IMR-90 (cell line): ENCODE results near the gene FAM241A. TPM values are rescaled to one million over a fixed set of nuclear protein-coding genes. Genes with fewer than 3 reads are reported as not detected.

ENCODE experiments used
- ATAC-seq: fragments of 200-7000 bp; cut with Tn5 transposase; 2 replicates; pipeline ENCODE4 v1.9.1; 2020; ENCODE audit warnings: low read depth, mild to moderate bottlenecking, moderate library complexity
- BruUV-seq: library from RNA; stranded (reverse); fragments of 400-500 nt; replicated peaks from 2 replicates; lab custom pipeline; 2021; lab: Mats Ljungman, UMichigan
- CTCF ChIA-PET: fragments of 300-600 bp; formaldehyde crosslinking; extraction: SDS; loops from one replicate; lab custom pipeline; 2021; ENCODE audit warnings: antibody characterized with exemption; lab: Yijun Ruan, JAX
- POLR2A ChIA-PET: fragments of 300-600 bp; sonication (Branson Sonifier 250); formaldehyde crosslinking; loops from one replicate; lab custom pipeline; 2022; ENCODE audit warnings: antibody characterized with exemption; ENCODE audit not compliant: unreplicated experiment; lab: Charles Lee
- DNase-seq: peaks from one replicate; pipeline ENCODE4 v3.0.0; 2013
- H2AFZ ChIP-seq: replicated peaks from 2 replicates; pipeline ENCODE3; 2013; ENCODE audit warnings: low read length, mild to moderate bottlenecking; ENCODE audit not compliant: poor library complexity
- H2AK5ac ChIP-seq: 2 replicates; pipeline ENCODE4 v1.6.1; 2013; ENCODE audit warnings: low read depth, low read length, inconsistent platforms
- H2AK9ac ChIP-seq: replicated peaks from 2 replicates; pipeline ENCODE3; 2013; ENCODE audit warnings: mild to moderate bottlenecking, low read depth, low read length, moderate library complexity; ENCODE audit not compliant: poor library complexity
- H2BK120ac ChIP-seq: 2 replicates; pipeline ENCODE4 v1.6.1; 2013; ENCODE audit warnings: low read depth, low read length, inconsistent platforms
- H2BK15ac ChIP-seq: 3 replicates; pipeline ENCODE4 v1.6.1; 2013; ENCODE audit warnings: low read depth, low read length, inconsistent platforms
- H2BK20ac ChIP-seq: 2 replicates; pipeline ENCODE4 v1.6.1; 2013; ENCODE audit warnings: low read depth, mild to moderate bottlenecking, inconsistent platforms, low read length, moderate library complexity
- H2BK5ac ChIP-seq: 2 replicates; pipeline ENCODE4 v1.6.1; 2013; ENCODE audit warnings: mild to moderate bottlenecking, low read depth, low read length, inconsistent platforms; ENCODE audit not compliant: poor library complexity, severe bottlenecking
- H3K14ac ChIP-seq: replicated peaks from 2 replicates; pipeline ENCODE4 v1.6.1; 2013; ENCODE audit warnings: low read depth, low read length, inconsistent platforms
- H3K18ac ChIP-seq: 2 replicates; pipeline ENCODE4 v1.6.1; 2013; ENCODE audit warnings: low read depth, low read length, control low read depth
- H3K23ac ChIP-seq: 2 replicates; pipeline ENCODE4 v1.6.1; 2013; ENCODE audit warnings: low read depth, low read length, inconsistent platforms
- H3K27ac ChIP-seq: 2 replicates; pipeline ENCODE4 v1.5.1; 2013; ENCODE audit warnings: mild to moderate bottlenecking, control low read depth, low read length; ENCODE audit not compliant: insufficient read depth
- H3K27me3 ChIP-seq: 2 replicates; pipeline ENCODE4 v1.6.1; 2013; ENCODE audit warnings: low read length; ENCODE audit not compliant: control insufficient read depth, insufficient read depth
- H3K36me3 ChIP-seq: 2 replicates; pipeline ENCODE4 v1.6.1; 2013; ENCODE audit warnings: low read length, mixed read lengths; ENCODE audit not compliant: control insufficient read depth, insufficient read depth
- H3K4ac ChIP-seq: 2 replicates; pipeline ENCODE4 v1.6.1; 2013; ENCODE audit warnings: low read depth, low read length, inconsistent platforms
- H3K4me1 ChIP-seq: 2 replicates; pipeline ENCODE4 v1.6.1; 2013; ENCODE audit warnings: low read length, mixed read lengths; ENCODE audit not compliant: control insufficient read depth, insufficient read depth
- H3K4me2 ChIP-seq: 2 replicates; pipeline ENCODE4 v1.6.1; 2013; ENCODE audit warnings: low read depth, mild to moderate bottlenecking, control low read depth, low read length, moderate library complexity
- H3K4me3 ChIP-seq: 2 replicates; pipeline ENCODE4 v1.5.1; 2013; ENCODE audit warnings: low read depth, mild to moderate bottlenecking, control low read depth, low read length, moderate library complexity; ENCODE audit not compliant: insufficient read depth
- H3K56ac ChIP-seq: 2 replicates; pipeline ENCODE4 v1.6.1; 2013; ENCODE audit warnings: low read length, inconsistent platforms; ENCODE audit not compliant: insufficient read depth; ENCODE audit errors: extremely low read depth
- H3K79me1 ChIP-seq, 2 experiments: 2 replicates each; pipeline ENCODE4 v1.6.1; 2013; ENCODE audit warnings: low read length in 2 of 2, inconsistent platforms in 1 of 2, low read depth in 1 of 2
- H3K9ac ChIP-seq: 2 replicates; pipeline ENCODE4 v1.6.1; 2013; ENCODE audit warnings: low read depth, low read length, control low read depth
- H3K9me1 ChIP-seq: 2 replicates; pipeline ENCODE4 v1.6.1; 2013; ENCODE audit warnings: low read length, inconsistent platforms; ENCODE audit not compliant: insufficient read depth
- H3K9me3 ChIP-seq: 2 replicates; pipeline ENCODE4 v1.6.1; 2013; ENCODE audit warnings: low read length; ENCODE audit not compliant: control insufficient read depth, insufficient read depth
- H4K20me1 ChIP-seq: 2 replicates; pipeline ENCODE4 v1.6.1; 2013; ENCODE audit warnings: low read length, inconsistent platforms; ENCODE audit not compliant: insufficient read depth
- H4K5ac ChIP-seq: 2 replicates; pipeline ENCODE4 v1.6.1; 2013; ENCODE audit warnings: mild to moderate bottlenecking, low read depth, low read length, control low read depth
- H4K8ac ChIP-seq, 2 experiments: 2 replicates each; pipeline ENCODE4 v1.6.1; 2013; ENCODE audit warnings: low read depth in 2 of 2, low read length in 2 of 2, control low read depth in 1 of 2, inconsistent platforms in 1 of 2
- H4K91ac ChIP-seq: 2 replicates; pipeline ENCODE4 v1.6.1; 2013; ENCODE audit warnings: low read depth, low read length, inconsistent platforms; ENCODE audit not compliant: insufficient read depth
- SMC3 ChIP-seq: fragments of 150-350 bp; IDR thresholded peaks from 2 replicates; pipeline ENCODE4 v1.6.1; 2016; ENCODE audit warnings: low read depth, mild to moderate bottlenecking, antibody characterized with exemption, low read length, moderate library complexity
- WGBS, 2 experiments: methylation state at CpG; one replicate each; pipeline versions ENCODE4 v1.1.5 to v1.1.7; 2013; ENCODE audit warnings: missing lambda C conversion rate in 2 of 2; ENCODE audit not compliant: insufficient read length in 1 of 2; ENCODE audit errors: extremely low coverage in 2 of 2; 5-methylcytosine and 5-hydroxymethylcytosine counted together
- dilution Hi-C: fragments of 300-500 bp; cut with HindIII; formaldehyde crosslinking; loops from one replicate; pipeline ENCODE4 v1.14.3; 2018; ENCODE audit warnings: low sequenced_read_pairs; ENCODE audit not compliant: unreplicated experiment
- in situ Hi-C: fragments of 300-500 bp; cut with MboI; formaldehyde crosslinking; loops from 3 replicates; pipeline ENCODE4 v1.14.3; 2019; ENCODE audit warnings: low sequenced_read_pairs, inconsistent platforms, mixed read lengths
- intact Hi-C: fragments of 100-400 bp; cut with micrococcal nuclease; formaldehyde crosslinking; loops from 2 replicates; pipeline ENCODE4 v1.10.0; 2022
- polyA plus RNA-seq, 3 experiments: library from polyadenylated mRNA; depleted of rRNA; stranded (reverse); fragments of >200 nt; gene quantifications; 2 replicates each; pipeline ENCODE4 v1.2.3, GENCODE V29; 2012; ENCODE audit warnings: low replicate concordance in 1 of 3
- total RNA-seq: library from RNA; depleted of rRNA; stranded (reverse); fragments of >200 nt; gene quantifications from 2 replicates; pipeline ENCODE4 v1.2.3, GENCODE V29; 2012

Gene FAM241A
- total and polyA plus RNA-seq, 2 of the 4 experiments (the other 2 are of a cell fraction) = under 0.01 to 0.24 TPM

DNA sequence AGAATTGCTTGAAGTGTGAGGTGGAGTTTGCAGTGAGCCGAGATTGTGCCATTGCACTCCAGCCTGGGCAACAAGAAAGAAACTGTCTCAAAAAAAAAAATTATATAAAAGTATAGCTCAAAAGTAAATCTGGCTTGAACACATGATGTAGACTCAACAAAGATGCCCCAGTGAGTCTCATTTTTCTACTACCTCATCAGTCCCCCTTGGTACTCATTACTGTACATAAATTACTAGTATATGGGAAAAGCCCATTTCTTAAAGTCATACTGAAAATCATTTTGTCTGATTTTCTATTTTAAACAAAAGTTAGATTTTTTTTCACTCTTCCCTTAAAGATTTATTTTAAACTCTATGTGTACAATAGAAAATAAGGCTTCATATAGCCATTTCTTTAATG lies 39.2 kb downstream of the FAM241A start:
- TF ChIP-seq SMC3 = no peak
- Histone ChIP-seq H3K9ac (no peak overlapping the region), H3K18ac (no peak overlapping the region), H3K23ac (no peak overlapping the region), H3K4ac (no peak overlapping the region), H3K4me1 (no peaks in the 10 kb centered on the region), H3K4me3 (no peak overlapping the region), H2AFZ (no peak overlapping the region), H2AK5ac (no peak overlapping the region), H3K9me1 (no peaks in the 10 kb centered on the region), H4K91ac (no peak overlapping the region), H3K4me2 (no peak overlapping the region), H2BK5ac (no peak overlapping the region), H3K27ac (no peak overlapping the region), H4K8ac (no peak overlapping the region), H3K27me3 (no peaks in the 10 kb centered on the region), H3K9me3 (no peaks in the 10 kb centered on the region), H2BK120ac (no peak overlapping the region), H3K14ac (no peak overlapping the region), H2BK15ac (no peak overlapping the region), H2BK20ac (no peak overlapping the region), H3K36me3 (no peaks in the 10 kb centered on the region), H4K20me1 (no peaks in the 10 kb centered on the region), H3K56ac (no peak overlapping the region), H4K5ac (no peak overlapping the region), H2AK9ac (no peak overlapping the region), H3K79me1 (no peaks in the 10 kb centered on the region)
- ChIA-PET CTCF (no interaction called here), POLR2A (no interaction called here)
- no peak for DNase-seq
- intact Hi-C loops = no loop called here
- ATAC-seq = no peak
- in situ Hi-C loops = no loop called here
- dilution Hi-C loops = no loop called here
- no CpG with 5 or more reads among the region's 1 CpG for WGBS, 2 experiments
- BruUV-seq = no TSS peak
